Esophagus squamous epithelium (tissue), 5 donors: ENCODE results near the gene TFB1M. TPM values are rescaled to one million over a fixed set of nuclear protein-coding genes. Genes with fewer than 3 reads are reported as not detected.

Experiments
- DNase-seq: peaks from one replicate; lab custom pipeline; 2025; lab: John Stamatoyannopoulos, UW
- H3K27ac ChIP-seq, 4 donors: fragments of 200-600 bp; sonication (generic); one replicate each; pipeline ENCODE4 v1.5.1; 2016 to 2019; ENCODE audit warnings: mild to moderate bottlenecking in 1 of 4
- H3K27me3 ChIP-seq, 4 donors: fragments of 200-600 bp; sonication (generic); 1 replicate in 3 of 4; 2 replicates in 1 of 4; pipeline versions ENCODE4 v1.5.1 to v1.6.0; 2017 to 2021; ENCODE audit warnings: antibody characterized with exemption in 1 of 4
- H3K36me3 ChIP-seq, 3 donors: fragments of 200-600 bp; sonication (generic); one replicate each; pipeline ENCODE4 v1.5.1; 2016 to 2019
- H3K4me1 ChIP-seq, 3 donors: fragments of 200-600 bp; sonication (generic); one replicate each; pipeline ENCODE4 v1.5.1; 2017 to 2019
- H3K4me3 ChIP-seq, 4 donors: fragments of 200-600 bp; sonication (generic); 1 replicate in 3 of 4; 2 replicates in 1 of 4; pipeline ENCODE4 v1.5.1; 2016 to 2019; ENCODE audit warnings: mild to moderate bottlenecking in 2 of 4, moderate library complexity in 1 of 4
- H3K9me3 ChIP-seq, 3 donors: fragments of 200-600 bp; sonication (generic); one replicate each; pipeline ENCODE4 v1.5.1; 2016 to 2019
- CTCF ChIP-seq, 6 experiments: fragments of 450-650 bp in 4 of 6; fragments of 200-600 bp in 2 of 6; sonication (generic) in 2 of 6; IDR thresholded peaks; one replicate each; pipeline ENCODE4 v1.5.1; 2016 to 2019; ENCODE audit warnings: antibody characterized with exemption in 6 of 6, mild to moderate bottlenecking in 4 of 6, moderate library complexity in 4 of 6
- POLR2A ChIP-seq, 4 donors: fragments of 450-650 bp; IDR thresholded peaks; one replicate each; pipeline ENCODE4 v1.6.1; 2017; ENCODE audit warnings: antibody characterized with exemption in 4 of 4, mild to moderate bottlenecking in 4 of 4, moderate library complexity in 3 of 4
- WGBS, 2 donors: methylation state at CpG; one replicate each; pipeline ENCODE4 v1.1.5; 2018; 5-methylcytosine and 5-hydroxymethylcytosine counted together
- intact Hi-C: fragments of 100-400 bp; cut with DNase I; formaldehyde crosslinking; loops from one replicate; pipeline ENCODE4 v1.15.0; 2022
- total RNA-seq, 4 donors: library from RNA; depleted of rRNA; stranded (reverse); fragments of >200 nt; gene quantifications; one replicate each; pipeline ENCODE4 v1.1.0, GENCODE V29; 2016
- donor health status: DM: yes; HTN: yes; CAD: no.

Gene TFB1M
- total RNA-seq, 4 donors from 2014 or later, result 11.2 to 15.6 (median 11.4) TPM

GRCh38 chr6:155274106-155274505 is 40.2 kb downstream of the TFB1M start:
- 29 to 33% methylated on average over 2 of the region's 2 CpGs for WGBS, 2 donors
- intact Hi-C loops, result no loop called here

DNA sequence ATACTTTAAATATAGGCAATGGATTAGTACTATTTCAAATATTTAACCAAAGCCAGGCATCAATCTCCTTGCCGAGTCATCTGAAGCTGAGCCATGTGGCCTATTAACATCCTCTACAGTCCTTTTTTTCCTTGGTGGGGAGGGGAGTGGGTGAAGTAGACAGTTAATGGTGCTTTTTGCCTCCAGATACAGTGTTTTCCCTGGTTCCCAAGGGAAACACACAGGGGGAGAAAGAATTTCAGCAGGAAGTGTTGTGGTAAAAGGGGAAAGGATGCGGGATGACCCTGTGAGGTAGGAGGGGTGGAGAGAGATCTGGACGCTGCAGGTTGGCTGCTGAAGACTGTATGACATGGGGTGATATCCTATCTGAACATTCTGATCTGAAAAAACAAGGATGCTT is 40.9 kb downstream of the TFB1M start:
- DNase-seq, result no peak
- intact Hi-C loops, result no loop called here
- WGBS, 2 donors, result 46 to 67% methylated on average over 3 of the region's 3 CpGs
- Histone ChIP-seq H3K9me3 (no peaks in the 10 kb centered on the region), H3K27ac (peak overlapping the region in 3 of 4 donors; percentile 60 to 84 (median 72)), H3K27me3 (no peaks in the 10 kb centered on the region), H3K4me1 (peaks cover 4 to 54% (median 23%) of the 10 kb centered on the region in 3 donors), H3K36me3 (no peaks in the 10 kb centered on the region), H3K4me3 (no peak overlapping the region)
- TF ChIP-seq POLR2A (IDR thresholded peaks at IDR 0.05) (no peak), CTCF (IDR thresholded peaks at IDR 0.05) (no peak)

More at GRCh38 chr6:155274106-155274505, 40.2 kb downstream of the TFB1M start:
- Histone ChIP-seq H3K27ac (peak overlapping the region; percentile 40 to 84 (median 59)), H3K27me3 (no peaks in the 10 kb centered on the region), H3K4me1 (peaks cover 8 to 60% (median 26%) of the 10 kb centered on the region in 3 donors), H3K4me3 (no peak overlapping the region), H3K9me3 (no peaks in the 10 kb centered on the region), H3K36me3 (no peaks in the 10 kb centered on the region)
- no peak for TF ChIP-seq POLR2A (IDR thresholded peaks at IDR 0.05)
- no peak for TF ChIP-seq CTCF (IDR thresholded peaks at IDR 0.05)
- no peak for DNase-seq

- Histone ChIP-seq H3K9me3 (no peaks in the 10 kb centered on the region), H3K4me3 (no peak overlapping the region), H3K36me3 (no peaks in the 10 kb centered on the region), H3K4me1 (peaks cover 4 to 51% (median 22%) of the 10 kb centered on the region in 3 donors), H3K27ac (peak overlapping the region in 3 of 4 donors; percentile 35 to 84 (median 72)), H3K27me3 (no peaks in the 10 kb centered on the region)
- intact Hi-C loops, result no loop called here
- TF ChIP-seq CTCF (IDR thresholded peaks at IDR 0.05), result no peak
- no peak for TF ChIP-seq POLR2A (IDR thresholded peaks at IDR 0.05)
- DNase-seq, result no peak
- WGBS, 2 donors, result 76 to 77% methylated on average over 8 of the region's 8 CpGs
Observed at GRCh38 chr6:155272353-155273232, 41.7 kb downstream of the TFB1M start.

DNA sequence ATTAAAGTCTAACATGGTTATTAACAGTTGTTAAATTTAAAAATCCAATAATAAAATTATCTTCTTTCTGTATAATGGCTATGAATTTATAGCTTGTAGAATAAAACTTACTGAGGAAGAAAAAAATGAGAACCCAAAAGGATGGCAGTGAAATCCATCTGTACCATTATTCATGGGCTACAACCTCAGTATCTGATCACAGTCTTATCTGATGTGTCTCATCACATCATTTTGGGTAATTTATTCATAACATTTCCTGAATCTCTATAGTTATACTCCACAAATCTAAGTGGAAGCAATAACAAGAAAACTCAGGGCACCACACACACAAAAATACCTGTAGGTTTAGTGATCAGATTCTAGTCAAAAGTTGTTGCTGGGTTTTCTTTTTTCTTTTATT is 43.1 kb downstream of the TFB1M start:
- DNase-seq, result no peak
- peaks cover 0 to 8% (median 0%) of the 10 kb centered on the region in 3 donors for H3K36me3 ChIP-seq
- H3K27ac ChIP-seq, result no peak overlapping the region
- intact Hi-C loops, result no loop called here
- H3K4me3 ChIP-seq, result no peak overlapping the region
- TF ChIP-seq CTCF (IDR thresholded peaks at IDR 0.05), result no peak
- no peak for TF ChIP-seq POLR2A (IDR thresholded peaks at IDR 0.05)
- H3K9me3 ChIP-seq, result no peaks in the 10 kb centered on the region
- H3K27me3 ChIP-seq, result no peaks in the 10 kb centered on the region
- H3K4me1 ChIP-seq, result peaks cover 4 to 57% (median 21%) of the 10 kb centered on the region in 3 donors

- H3K4me3 ChIP-seq, result no peak overlapping the region
- H3K9me3 ChIP-seq, result no peaks in the 10 kb centered on the region
- peaks cover 4 to 52% (median 17%) of the 10 kb centered on the region in 3 donors for H3K4me1 ChIP-seq
- intact Hi-C loops, result no loop called here
- WGBS, 2 donors, result 84 to 85% methylated on average over 4 to 7 of the region's 7 CpGs
- H3K27me3 ChIP-seq, result no peaks in the 10 kb centered on the region
- TF ChIP-seq POLR2A (IDR thresholded peaks at IDR 0.05), result no peak
- no peak for TF ChIP-seq CTCF (IDR thresholded peaks at IDR 0.05)
- peaks cover 0 to 8% (median 0%) of the 10 kb centered on the region in 3 donors for H3K36me3 ChIP-seq
- DNase-seq, result no peak
- H3K27ac ChIP-seq, result no peak overlapping the region
Observed at GRCh38 chr6:155270561-155271091, 43.7 kb downstream of the TFB1M start.
